ENCODE data around the gene MAP3K2. TPM values are rescaled to one million over a fixed set of nuclear protein-coding genes. Genes with fewer than 3 reads are reported as not detected.

MAP3K2 gene
- total and polyA plus RNA-seq, 2 of the 8 experiments (the other 6 are each of a cell fraction or from before 2014, with no cell fraction given): 2.0 to 23.2 TPM

GRCh38 chr2:127413782-127414637, 26.2 kb upstream of the MAP3K2 start (continued):
- TF ChIP-seq CHD7 (IDR thresholded peaks at IDR 0.05; ENCODE audit: insufficient replicate concordance, low read length): no peak
- TF ChIP-seq SIN3A (conservative IDR thresholded peaks at IDR 0.05 in 1 of 2, IDR thresholded peaks at IDR 0.05 in 1 of 2; ENCODE audit: low read depth in 1 of 2, low read length in 2 of 2): no peak
- no peak for TF ChIP-seq SRF (IDR thresholded peaks at IDR 0.05; ENCODE audit: low read depth, low read length)
- no peak for TF ChIP-seq ZNF274 (IDR thresholded peaks at IDR 0.05; ENCODE audit: borderline replicate concordance, extremely low read depth, low read length)
- no peak for TF ChIP-seq BCL11A (IDR thresholded peaks at IDR 0.05; ENCODE audit: low read depth in 2 of 2, low read length in 2 of 2)
- no peak for TF ChIP-seq CHD1 (IDR thresholded peaks at IDR 0.05; ENCODE audit: low read depth, low read length)
- no peak for TF ChIP-seq CTBP2 (IDR thresholded peaks at IDR 0.05; ENCODE audit: borderline replicate concordance, insufficient read depth, insufficient read length, low read length)
- TF ChIP-seq SAP30 (IDR thresholded peaks at IDR 0.05; ENCODE audit: insufficient read depth, insufficient replicate concordance, low read length): no peak
- TF ChIP-seq MAFK (IDR thresholded peaks at IDR 0.05; ENCODE audit: low read depth, low read length): no peak
